Activated CD8-positive, alpha-beta memory T cell treated with anti-CD3 and anti-CD28 coated beads, Interleukin-2, amount 50 U/mL, for 24 hours (primary cell): ENCODE results near the gene MED12L.
"Not testable (repeated sequence)": the region's sequence is repeated elsewhere in the genome, so short reads cannot be mapped to it uniquely, and the experiment has no call there.

ENCODE experiments used
- DNase-seq: peaks from one replicate; pipeline ENCODE4 v3.0.0-alpha.2; 2020; ENCODE audit errors: extremely low read depth

Gene MED12L, protein sequence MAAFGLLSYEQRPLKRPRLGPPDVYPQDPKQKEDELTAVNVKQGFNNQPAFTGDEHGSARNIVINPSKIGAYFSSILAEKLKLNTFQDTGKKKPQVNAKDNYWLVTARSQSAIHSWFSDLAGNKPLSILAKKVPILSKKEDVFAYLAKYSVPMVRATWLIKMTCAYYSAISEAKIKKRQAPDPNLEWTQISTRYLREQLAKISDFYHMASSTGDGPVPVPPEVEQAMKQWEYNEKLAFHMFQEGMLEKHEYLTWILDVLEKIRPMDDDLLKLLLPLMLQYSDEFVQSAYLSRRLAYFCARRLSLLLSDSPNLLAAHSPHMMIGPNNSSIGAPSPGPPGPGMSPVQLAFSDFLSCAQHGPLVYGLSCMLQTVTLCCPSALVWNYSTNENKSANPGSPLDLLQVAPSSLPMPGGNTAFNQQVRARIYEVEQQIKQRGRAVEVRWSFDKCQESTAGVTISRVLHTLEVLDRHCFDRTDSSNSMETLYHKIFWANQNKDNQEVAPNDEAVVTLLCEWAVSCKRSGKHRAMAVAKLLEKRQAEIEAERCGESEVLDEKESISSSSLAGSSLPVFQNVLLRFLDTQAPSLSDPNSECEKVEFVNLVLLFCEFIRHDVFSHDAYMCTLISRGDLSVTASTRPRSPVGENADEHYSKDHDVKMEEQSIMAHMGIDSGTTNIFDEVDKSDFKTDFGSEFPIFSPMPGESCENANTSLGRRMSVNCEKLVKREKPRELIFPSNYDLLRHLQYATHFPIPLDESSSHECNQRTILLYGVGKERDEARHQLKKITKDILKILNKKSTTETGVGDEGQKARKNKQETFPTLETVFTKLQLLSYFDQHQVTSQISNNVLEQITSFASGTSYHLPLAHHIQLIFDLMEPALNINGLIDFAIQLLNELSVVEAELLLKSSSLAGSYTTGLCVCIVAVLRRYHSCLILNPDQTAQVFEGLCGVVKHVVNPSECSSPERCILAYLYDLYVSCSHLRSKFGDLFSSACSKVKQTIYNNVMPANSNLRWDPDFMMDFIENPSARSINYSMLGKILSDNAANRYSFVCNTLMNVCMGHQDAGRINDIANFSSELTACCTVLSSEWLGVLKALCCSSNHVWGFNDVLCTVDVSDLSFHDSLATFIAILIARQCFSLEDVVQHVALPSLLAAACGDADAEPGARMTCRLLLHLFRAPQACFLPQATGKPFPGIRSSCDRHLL (N-terminal part only)

DNA sequence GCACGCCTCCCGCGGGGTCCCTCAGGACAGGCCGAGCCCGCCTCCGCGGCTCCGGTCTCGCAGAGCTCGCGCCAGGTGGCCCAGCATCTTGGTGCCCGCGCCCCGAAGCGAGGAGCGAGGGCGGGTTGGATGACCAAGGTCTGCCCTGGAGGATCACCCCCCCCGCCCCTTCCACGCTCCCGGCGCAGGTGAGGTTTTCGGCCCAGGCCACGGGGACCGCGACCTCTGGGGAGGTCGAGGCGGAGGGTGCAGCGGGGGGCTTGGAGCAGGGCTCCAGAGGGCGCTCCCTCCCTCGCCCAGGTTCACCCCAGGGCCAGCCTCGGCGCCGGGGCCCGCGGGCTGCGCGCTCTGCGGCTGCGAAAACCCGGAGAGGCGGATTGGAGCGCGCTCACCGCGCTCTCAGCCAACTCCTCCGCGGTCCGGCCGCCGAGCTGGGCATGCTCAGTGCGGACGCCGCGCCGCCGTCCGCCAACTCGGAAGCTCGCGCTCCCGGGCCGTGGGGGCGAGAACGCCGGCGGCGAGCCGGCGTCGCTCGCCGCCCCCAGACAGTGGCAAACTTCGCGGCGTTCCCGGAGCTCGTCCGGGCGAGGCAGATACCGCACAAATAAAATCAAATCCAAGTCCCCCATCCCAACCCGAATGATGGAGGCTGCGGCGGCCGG is at the start of gene MED12L:
MED12L (plus strand) TSS at position 438 of the 662 bp plus-strand sequence. CDS start 1,263 bp downstream, outside the sequence.
- no peak for DNase-seq

DNA sequence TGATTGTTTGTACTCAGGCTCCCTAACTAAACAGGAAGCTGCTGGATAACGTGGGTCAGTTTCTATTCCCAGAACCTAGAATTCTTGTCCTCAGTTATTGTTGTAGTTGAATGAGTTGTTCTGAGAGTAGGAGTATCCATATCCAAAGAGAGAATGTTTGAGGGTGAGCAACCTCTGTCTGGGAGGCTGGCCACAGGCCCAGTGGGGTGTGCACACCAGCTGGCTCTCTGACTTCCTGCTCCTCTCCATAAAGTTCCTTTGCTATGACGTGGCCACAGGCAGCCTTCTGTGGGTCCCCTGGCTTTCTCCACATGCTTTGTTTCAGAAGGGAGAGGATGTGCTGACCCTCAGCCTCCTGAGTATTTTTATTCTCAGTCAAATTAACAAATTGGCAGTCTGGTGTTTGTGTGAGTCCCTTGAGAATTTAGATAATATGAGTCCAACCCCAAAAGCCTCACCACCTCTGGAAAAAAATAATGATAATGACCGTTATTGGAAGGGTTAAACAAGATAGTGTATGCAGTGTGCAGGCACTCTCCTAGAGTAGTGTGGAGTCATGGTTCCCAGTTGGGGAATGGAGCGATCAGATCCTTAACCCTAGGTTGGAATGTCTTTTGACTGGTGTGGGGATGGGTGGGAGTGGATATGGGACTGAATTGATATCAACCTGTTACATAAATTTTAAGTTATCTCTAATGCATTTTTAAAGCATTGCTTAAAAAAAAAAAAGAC is 47.6 kb upstream of the MED12L start:
- no peak for DNase-seq

DNA sequence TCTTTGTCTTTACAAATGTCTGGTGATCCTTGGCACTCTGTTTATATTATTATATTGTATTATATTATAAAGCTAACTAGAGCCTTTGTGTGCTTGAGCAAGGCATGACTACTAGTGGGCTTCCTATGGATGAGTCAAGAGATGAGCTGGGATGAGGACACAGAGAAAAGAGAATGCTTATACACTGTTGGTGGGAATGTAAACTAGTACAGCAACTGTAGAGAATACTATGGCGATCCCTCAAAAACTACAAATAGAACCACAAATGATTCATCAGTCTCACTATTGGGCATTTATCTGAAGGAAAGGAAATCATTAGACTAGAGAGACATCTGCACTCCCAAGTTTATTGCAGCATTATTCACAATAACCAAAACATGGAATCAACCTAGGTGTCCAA is 40.8 kb upstream of the MED12L start:
- no peak for DNase-seq

DNA sequence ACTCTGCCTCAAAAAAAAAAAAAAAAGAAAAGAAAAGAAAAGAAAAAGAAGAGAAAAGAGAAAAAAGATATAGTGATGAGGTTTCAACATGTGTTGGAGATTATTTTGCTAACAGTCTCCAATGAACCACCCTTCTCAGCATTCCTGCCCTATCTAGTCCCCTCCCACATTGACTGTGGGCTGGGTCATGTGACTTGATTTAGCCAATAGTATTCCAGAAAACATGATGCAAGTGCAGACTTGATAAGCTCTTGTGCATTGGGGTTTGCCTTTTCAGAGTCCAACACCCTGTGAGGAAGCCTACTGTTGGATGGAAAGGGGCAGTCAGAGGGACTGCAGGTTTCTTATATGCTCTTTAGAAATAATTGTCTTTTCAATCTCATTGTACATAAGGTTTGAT is 37.8 kb upstream of the MED12L start:
- DNase-seq = no peak

DNA sequence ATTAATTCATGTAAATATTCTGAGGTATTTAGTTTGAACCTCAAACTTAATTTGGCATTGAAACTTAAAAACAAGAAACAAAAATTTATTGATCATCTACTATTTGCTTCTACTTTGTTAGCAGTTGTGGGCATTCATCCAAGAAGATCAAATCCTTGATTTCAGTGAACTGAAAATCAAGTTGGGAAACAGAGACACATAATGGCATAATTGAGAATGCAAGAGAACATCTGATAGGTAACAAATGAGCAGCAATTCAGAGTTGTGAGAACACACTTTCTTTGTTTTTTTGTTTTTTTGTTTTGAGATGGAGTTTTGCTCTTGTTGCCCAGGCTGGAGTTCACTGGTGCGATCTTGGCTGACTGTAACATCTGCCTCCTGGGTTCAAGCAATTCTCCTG is 33.9 kb upstream of the MED12L start:
- DNase-seq = no peak

DNA sequence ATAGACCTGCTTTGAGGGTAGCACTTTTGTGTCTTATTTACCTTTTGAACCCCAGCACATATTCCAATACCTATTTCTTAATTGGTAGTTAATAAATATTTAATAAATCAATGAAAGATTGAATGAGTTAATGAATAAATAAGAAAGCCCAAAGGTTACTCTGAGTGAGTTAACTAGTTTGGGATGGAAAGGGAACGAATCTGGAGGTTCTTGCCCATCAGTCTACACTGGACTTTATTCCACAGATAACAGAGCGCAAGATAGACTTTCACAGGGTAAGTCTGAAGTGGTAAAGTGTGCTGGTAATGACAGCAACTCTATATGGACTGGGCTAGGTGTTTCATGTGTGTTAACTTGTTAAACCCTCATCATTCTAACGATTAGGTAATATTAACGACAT is 33.1 kb upstream of the MED12L start:
- no peak for DNase-seq

DNA sequence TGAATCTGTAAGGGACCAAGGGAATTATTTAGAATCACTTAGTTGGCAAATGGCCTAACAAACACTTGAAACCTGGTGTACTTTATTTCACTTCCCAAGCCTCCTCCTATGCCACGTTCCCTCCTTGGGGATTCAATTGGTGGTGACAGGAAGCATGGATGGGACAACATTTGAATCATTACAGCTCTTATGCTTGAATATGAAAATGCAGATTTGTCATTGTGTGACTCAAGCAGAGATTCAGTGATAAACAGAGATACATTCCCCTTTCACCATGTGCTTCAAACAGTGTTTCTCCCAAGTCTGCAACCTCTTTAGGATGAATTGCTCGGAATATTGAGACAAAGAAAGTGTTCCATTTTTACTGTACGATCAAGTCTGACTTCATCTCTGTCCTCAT is 32.7 kb upstream of the MED12L start:
- DNase-seq = no peak

DNA sequence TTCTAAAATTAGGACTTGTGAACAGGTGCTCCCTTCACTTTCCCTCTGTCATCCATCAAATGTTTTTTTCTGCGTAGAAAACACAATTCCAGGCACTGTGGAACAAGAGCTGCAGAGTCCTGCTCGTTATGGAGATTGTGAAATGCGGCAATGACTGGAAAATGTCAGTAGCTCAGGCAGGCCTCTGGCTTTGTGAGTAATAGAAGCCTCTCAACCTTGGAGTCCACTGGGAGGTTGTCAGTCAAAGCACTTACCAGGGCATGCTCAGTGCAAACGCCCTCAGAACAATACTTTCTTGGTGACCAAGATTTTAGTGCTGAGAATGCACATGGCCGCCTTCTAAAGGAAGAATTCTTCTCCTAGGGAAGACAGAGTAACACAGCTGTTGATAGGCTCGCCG is 26.7 kb upstream of the MED12L start:
- DNase-seq = no peak

DNA sequence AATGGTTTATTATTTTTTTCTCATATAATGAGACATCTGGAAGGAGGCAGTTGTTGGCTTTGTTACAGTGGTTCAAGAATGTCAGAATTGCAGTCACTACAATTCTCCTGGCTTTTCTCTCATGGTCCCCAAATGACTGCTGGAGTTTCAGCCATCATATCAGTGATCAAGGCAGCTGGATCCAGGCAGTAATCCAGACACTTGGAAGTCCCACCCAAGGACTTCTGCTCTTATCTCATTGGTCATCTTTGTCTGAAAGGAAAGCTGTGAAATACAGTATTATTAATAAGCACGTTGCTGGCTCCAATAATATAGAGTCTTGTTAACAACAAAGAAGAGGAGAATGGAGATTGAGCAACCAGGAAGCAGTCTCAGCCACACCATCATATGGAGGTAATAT is 22.9 kb upstream of the MED12L start:
- DNase-seq = no peak

DNA sequence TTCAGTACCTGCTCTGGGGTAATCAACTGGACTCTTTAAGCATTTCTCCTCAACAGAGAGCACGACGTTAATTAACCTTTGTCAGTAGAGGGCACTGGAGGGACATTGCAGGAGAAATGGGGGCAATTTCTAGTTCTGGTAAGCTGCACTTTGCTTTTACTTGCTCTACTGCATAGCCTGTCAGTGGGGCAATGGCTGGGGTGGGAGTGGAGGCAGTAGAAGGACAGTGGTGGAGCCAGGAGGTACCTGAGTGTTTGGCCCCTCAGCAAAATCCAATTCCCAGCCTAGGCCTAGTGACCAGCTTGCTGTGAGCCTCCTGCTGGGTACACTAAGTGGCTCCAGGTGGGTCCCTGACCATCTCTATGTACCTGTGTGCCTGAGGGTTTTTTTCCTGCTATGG is 18.3 kb upstream of the MED12L start:
- DNase-seq = no peak

DNA sequence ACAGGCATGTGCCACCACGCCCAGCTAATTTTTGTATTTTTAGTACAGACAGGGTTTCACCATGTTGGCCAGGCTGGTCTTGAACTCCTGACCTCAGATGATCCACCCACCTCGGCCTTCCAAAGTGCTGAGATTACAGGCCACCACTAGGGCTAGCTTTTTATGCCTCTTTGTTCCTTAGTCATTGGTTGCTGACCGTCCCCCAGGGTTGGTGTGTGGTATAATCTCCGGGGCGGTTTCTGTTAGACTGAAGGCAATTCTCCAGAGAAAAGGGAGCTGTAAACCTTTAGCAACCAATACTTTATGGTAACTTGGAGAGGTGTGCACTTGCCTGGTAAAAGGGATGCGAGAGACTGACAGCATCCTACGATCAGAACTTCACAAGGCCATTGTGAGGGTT is 12.6 kb upstream of the MED12L start:
- not testable (repeated sequence) for DNase-seq

DNA sequence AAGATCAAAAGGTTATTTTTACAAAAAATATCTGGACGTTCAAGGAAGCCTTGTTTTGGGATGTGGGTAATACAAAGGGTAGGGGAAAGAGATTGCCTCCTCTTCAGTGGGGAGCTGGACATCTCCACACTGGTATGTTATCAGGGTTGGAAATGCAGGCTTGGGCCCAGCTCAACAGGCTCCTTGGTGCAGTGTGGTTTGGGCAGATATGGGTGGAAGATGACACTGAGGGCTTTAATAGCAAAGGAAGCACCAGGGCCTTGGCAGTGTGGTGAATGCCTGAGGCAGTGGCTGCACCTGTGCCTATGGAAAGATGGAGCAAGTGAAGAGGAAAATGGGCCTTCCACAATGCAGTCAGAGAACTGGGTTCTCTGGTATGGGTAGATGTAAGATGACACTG is 11.2 kb upstream of the MED12L start:
- DNase-seq = no peak

DNA sequence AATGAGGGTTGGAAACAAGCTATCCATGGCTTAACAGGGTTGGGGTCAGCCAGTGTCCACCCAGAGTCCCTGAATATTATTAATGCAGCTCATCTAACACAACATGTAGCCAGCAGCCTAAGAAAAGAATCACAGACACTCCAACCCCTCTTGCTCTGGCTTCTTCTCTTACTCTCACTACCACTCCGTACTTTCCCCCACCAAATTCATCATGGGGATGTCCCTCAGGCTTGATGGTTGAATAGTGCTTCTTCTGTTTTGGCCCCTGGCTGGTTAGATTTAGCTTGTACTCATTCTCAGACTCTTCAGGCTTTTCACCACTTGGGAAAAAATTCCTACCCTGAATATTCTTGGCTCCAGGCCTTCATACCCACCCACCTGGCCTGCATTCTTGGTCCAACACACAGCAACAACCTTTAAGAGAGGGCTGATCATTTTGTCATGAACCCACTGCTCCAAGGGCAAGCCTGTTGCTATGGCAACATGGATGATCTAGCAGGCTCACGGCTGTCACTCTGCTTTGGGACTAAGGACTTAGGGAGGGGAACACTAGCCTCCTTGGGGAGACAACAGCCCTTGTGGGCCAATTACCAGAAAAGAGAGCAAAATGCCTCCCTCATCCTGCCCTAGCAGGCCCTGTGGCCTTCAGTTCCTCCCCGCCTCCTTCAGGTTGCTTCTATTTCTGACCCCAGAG is 9.4 kb upstream of the MED12L start:
- no peak for DNase-seq

DNA sequence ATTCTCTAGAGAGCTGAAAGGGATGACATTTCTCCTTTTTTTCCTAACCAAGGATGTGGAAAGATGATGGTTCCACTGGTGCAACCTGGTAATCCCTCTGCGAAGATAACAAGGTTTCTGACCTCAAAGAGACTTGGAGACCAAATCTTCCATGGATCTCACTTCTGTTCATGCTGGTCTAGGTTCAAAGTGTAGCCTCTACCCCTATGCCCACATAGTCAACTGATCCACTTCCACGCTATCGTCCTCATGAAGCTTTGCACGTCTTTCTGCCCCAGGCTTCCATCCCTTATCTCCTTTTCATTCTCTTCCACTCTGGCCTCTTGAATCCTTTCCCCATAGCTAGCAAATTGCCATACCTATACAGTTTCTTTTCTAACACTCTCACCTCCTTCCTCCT is 8.8 kb upstream of the MED12L start:
- DNase-seq = no peak

DNA sequence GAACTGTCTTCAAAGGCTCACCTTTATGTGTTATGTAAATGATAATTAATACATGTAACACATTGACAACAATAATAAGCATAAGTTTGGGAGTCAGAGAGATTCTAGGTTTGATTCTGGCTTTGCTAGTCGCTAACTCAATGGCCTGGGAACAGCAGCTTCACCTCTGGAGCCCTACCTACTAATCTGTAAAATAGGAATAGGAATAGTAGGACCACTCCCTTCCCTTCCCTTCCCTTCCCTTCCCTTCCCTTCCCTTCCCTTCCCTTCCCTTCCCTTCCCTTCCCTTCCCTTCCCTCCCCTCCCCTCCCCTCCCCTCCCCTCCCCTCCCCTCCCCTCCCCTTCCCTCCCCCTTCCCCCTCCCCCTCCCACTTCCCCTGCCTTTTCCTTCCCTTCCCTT is 4.4 kb upstream of the MED12L start:
- not testable (repeated sequence) for DNase-seq

DNA sequence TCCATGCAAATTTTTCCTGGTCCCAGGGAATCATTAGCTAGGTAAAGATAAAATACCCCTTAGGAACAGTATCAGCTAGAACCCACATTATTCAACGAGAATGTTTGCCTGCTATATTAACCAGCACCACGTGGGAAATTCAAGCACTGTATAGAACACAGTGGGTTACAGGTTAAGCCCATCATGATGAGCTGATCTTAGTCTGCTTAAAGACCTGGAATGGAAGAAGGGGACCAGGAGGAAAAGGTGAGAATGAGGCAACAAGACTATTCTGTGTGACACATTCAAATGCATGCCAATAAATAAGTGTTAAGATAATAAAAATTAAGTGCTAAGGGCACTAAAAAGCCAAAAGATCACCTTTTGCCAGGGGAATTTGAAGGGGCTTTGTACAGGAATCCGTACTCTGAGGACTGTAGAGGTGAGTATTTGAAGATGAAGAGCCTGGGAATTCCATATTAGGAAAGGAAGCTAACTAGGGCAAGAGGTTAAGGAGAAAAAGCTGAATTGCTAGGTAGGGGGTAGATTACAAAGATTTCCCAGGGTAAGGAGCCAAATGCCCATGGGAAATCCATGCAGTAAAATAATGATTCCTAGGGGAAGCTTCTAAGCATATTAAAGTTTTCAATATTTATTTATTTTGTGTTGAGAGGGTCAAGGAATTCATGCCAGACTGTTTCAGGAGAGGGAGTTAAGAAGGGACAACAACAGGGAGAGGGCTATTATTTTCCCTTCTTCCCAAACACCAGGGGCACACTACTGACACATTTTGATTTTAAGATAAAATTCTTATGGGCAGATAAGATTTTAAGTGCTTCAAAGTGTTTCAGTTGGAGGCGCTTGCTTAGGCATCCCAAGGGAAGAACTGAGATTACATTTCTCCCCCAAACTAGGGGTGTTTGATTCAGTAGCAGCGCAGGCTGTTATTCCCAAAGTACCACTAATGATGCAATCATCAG is 2.3 kb upstream of the MED12L start:
- no peak for DNase-seq

DNA sequence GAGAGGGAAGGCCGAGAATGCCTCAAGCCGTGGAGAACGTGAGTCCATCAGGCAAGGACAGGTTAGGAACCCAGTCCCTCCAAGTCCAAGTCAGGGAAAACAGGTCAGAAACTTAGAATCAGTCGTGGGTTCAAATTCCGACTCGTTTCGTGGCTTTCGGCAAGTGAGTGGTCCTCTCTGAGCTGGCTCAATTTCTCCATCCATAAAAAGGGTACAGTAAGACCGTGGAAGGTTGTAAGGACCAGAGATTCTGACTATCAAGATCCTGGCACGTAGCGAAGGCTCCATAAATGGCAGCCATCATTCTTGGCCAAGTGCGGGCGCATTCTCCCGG is 604 bp upstream of the MED12L start:
- DNase-seq = no peak

DNA sequence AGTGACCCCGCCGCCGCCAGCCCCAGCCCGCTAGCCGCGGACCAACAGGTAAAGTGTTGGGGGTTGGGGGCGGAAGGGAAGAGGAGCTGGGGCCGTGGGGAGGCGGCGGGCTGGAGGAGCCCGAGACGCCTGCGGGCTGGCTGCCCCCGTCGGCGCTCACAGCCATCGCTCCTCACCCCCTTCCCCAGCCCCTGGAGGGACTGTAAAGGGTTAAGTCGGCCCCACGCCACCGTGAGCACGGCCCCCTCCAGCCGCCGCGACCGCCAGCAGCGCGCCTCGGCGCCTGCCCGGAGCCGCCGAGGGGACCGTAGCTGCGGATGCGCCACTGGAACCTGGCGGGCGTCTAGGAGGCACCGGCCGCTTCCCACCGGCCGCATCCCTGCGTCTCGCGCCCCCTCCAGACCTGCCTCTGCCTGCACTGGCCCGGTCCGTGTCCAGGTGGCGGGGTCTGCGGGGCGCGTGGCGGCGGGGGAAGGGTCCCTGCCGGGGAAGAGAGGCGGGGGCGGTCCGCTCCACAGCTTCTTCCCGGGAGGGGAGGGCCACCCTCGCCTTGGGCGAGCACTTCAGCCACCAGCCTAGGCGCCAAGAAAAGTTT is 522 bp downstream of the MED12L start:
- DNase-seq = no peak
